ENCODE data around the gene CCDC134.

DNA sequence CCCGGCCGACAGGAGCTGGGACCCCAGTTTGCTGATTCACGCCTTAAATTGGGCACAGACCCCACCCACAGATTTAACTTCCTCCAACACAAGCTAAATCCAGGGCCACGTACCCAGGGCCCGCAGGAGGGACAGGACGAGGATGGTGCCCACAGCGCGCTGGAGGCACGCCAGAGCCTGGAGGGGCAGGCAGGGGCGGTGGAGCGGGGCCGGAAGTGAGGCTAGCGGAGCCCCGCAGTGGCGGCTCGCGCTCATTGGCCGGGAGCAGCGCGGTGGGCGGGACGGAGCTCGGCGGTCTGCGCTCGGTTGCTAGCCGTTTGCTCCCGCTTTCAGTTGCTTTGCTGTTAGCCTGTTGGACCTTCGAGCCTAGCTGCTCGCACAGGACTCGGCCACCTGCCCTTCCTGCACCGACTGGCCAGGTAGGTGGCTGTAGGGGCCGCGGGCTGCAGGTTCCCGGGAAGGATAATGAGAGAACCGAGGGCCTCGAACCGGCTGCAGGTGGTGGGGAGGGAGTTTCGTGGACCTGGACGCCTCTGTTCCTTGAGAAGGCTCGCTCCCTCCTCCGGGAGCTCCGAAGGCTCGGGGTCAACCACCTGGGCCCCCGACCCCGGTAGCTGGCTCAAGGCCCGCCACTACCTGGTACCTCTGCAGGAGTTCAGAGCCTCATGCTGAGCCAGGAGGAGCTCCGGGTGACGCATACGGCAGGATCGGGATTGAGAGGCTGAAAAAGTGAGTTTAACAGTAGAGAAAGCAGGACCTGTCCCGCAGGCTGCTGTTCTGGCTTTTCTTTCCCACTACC lies at the start of gene CCDC134:
- TF ChIP-seq EZH2 (IDR thresholded peaks at IDR 0.05; ENCODE audit: borderline replicate concordance) (no peak), EZH2phosphoT487 (IDR thresholded peaks at IDR 0.05; ENCODE audit: low read depth, severe bottlenecking, unreplicated experiment) (no peak)
- TF ChIP-seq, protein P1, sequence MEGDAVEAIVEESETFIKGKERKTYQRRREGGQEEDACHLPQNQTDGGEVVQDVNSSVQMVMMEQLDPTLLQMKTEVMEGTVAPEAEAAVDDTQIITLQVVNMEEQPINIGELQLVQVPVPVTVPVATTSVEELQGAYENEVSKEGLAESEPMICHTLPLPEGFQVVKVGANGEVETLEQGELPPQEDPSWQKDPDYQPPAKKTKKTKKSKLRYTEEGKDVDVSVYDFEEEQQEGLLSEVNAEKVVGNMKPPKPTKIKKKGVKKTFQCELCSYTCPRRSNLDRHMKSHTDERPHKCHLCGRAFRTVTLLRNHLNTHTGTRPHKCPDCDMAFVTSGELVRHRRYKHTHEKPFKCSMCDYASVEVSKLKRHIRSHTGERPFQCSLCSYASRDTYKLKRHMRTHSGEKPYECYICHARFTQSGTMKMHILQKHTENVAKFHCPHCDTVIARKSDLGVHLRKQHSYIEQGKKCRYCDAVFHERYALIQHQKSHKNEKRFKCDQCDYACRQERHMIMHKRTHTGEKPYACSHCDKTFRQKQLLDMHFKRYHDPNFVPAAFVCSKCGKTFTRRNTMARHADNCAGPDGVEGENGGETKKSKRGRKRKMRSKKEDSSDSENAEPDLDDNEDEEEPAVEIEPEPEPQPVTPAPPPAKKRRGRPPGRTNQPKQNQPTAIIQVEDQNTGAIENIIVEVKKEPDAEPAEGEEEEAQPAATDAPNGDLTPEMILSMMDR (IDR thresholded peaks at IDR 0.05; ENCODE audit: poor library complexity), result no peak

Data from hepatocyte (in vitro differentiated cells).